Mucosa of rectum (tissue), 2 donors: ENCODE results near the gene CCDC8.

ENCODE experiments used
- H3K27ac ChIP-seq, 2 donors: one replicate each; pipeline ENCODE4 v1.7.0; 2013; ENCODE audit warnings: inconsistent platforms in 2 of 2, low read depth in 2 of 2, low read length in 2 of 2
- H3K27me3 ChIP-seq, 2 donors: one replicate each; pipeline ENCODE4 v1.7.0; 2013; ENCODE audit warnings: low read length in 2 of 2; ENCODE audit not compliant: control insufficient read depth in 2 of 2, insufficient read depth in 2 of 2
- H3K36me3 ChIP-seq, 2 donors: one replicate each; pipeline ENCODE4 v1.7.0; 2013; ENCODE audit warnings: low read length in 2 of 2; ENCODE audit not compliant: control insufficient read depth in 2 of 2, insufficient read depth in 2 of 2
- H3K4me1 ChIP-seq, 2 donors: one replicate each; pipeline ENCODE4 v1.7.0; 2013; ENCODE audit warnings: low read length in 2 of 2, mild to moderate bottlenecking in 1 of 2; ENCODE audit not compliant: control insufficient read depth in 2 of 2, insufficient read depth in 2 of 2
- H3K4me3 ChIP-seq, 2 donors: one replicate each; pipeline ENCODE4 v1.7.0; 2013; ENCODE audit warnings: low read length in 2 of 2
- H3K9ac ChIP-seq, 2 donors: one replicate each; pipeline ENCODE4 v1.7.0; 2013; ENCODE audit warnings: low read length in 2 of 2, low read depth in 1 of 2, mild to moderate bottlenecking in 1 of 2
- H3K9me3 ChIP-seq, 2 donors: one replicate each; pipeline ENCODE4 v1.7.0; 2013; ENCODE audit warnings: low read length in 2 of 2; ENCODE audit not compliant: control insufficient read depth in 2 of 2
- donor health status: healthy.
- donor health status: Normal muscosa, but diverticular disease.

CCDC8 gene

DNA sequence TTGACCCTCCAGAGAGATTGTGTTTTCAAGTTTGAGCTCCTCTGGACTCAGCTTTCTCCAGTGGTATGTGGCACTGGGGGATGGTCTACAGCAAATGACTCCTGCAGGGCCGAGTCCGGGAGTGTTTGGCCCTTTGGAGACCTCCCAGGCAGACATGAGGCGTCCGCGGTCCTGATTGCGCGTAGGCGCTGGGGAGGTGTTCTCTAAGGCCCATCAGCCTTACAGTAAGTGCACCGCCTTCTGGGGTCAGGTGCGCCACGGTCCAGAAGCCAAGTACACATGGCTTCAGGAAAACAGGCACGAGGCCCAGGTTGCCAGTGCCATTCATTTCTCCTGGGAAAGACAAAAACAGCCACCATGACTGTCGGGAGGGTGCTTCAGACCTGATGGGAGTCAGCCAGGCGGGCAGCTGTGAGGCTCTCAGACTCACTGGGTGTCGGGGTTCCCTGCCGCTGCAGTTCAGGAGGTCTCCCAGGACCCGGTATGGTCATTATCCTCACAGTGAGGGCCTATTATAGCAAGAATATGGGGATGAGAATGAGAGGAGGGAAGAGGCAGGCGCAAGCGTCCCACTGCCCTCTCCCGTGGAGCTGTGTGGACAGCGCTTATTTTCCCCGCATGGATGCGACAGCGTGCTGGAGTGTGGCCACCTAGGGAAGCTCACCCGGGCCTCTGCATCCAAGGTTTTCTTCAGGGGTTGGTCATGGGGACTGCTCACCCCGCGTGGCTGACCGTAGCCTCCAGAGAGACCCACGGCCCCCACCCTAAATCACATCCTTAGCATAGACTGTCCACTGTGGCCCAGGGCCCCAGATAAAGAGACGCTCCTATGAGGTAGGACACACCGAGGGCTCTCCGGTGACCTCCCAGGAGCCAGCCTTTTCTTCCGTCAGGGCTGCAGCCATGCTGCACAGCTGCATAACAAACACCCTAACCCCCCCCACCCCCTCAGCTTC is 21.8 kb downstream of the CCDC8 start:
- no peaks in the 10 kb centered on the region for H3K27me3 ChIP-seq
- no peak overlapping the region for H3K9ac ChIP-seq
- no peak overlapping the region for H3K27ac ChIP-seq
- no peak overlapping the region for H3K4me3 ChIP-seq
- H3K9me3 ChIP-seq, result no peaks in the 10 kb centered on the region
- peaks cover 44 to 47% of the 10 kb centered on the region in 2 donors for H3K36me3 ChIP-seq
- no peaks in the 10 kb centered on the region for H3K4me1 ChIP-seq

DNA sequence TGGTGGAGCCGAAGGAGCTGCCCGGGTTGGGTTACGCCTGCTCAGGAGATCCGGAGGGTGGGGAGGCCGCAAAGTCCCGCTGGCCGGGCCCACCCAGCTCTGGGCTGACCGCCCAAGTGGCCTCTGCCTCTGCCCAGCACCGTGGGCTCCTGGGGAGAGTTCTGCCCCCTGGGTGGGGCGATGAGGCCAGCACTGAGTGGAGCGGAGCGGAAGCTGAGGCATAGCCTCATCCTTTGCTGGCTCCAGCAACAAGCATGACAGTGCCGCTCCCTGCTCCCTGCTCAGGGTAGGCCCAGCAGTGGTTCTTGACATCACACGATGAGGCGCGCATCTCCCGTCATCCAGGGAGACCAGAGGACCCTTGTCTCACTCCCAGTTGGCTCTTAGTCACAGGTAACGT is 22.5 kb downstream of the CCDC8 start:
- Histone ChIP-seq H3K4me3 (no peak overlapping the region), H3K4me1 (no peaks in the 10 kb centered on the region), H3K9ac (no peak overlapping the region), H3K36me3 (peaks cover 48 to 51% of the 10 kb centered on the region in 2 donors), H3K27ac (no peak overlapping the region), H3K9me3 (no peaks in the 10 kb centered on the region), H3K27me3 (no peaks in the 10 kb centered on the region)

DNA sequence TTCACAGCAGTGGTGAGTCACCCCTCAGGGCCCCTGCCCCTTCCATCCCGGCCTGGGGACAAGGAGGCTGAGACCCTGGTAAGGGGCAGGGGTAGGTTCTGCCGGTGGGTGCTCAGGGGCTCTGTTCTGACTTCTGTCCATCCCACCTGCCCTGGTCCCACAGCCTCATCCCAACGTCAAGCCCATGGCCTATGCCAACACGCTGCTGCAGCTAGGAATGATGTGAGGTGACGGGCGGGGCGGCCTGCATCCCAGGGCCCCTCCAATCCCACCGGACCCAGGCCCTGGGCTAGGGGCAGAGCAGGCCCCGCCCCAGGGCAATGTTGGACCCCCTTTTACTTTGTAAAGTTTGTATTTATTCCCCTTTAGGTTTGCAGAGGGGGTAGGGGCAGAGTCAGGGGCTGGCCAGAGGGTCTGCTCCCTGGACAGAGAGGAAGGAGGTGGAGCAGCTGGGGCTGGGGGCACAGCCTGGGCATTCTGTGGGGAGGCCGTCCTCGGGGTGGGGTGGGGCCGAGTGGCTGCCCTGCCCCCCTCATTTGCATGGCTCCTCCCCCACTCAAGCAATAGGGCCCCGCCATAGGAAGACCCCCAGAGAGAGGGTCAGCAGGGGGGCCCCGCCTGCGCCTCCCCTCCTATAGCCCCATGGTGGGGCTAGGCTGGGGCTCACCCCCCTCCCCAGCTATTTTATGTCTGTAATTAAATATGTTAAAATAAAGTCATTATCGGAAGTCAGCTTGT is 23.1 kb downstream of the CCDC8 start:
- no peak overlapping the region for H3K9ac ChIP-seq
- H3K9me3 ChIP-seq, result no peaks in the 10 kb centered on the region
- no peak overlapping the region for H3K4me3 ChIP-seq
- no peaks in the 10 kb centered on the region for H3K27me3 ChIP-seq
- H3K27ac ChIP-seq, result no peak overlapping the region
- H3K36me3 ChIP-seq, result peaks cover 49 to 54% of the 10 kb centered on the region in 2 donors
- H3K4me1 ChIP-seq, result no peaks in the 10 kb centered on the region

DNA sequence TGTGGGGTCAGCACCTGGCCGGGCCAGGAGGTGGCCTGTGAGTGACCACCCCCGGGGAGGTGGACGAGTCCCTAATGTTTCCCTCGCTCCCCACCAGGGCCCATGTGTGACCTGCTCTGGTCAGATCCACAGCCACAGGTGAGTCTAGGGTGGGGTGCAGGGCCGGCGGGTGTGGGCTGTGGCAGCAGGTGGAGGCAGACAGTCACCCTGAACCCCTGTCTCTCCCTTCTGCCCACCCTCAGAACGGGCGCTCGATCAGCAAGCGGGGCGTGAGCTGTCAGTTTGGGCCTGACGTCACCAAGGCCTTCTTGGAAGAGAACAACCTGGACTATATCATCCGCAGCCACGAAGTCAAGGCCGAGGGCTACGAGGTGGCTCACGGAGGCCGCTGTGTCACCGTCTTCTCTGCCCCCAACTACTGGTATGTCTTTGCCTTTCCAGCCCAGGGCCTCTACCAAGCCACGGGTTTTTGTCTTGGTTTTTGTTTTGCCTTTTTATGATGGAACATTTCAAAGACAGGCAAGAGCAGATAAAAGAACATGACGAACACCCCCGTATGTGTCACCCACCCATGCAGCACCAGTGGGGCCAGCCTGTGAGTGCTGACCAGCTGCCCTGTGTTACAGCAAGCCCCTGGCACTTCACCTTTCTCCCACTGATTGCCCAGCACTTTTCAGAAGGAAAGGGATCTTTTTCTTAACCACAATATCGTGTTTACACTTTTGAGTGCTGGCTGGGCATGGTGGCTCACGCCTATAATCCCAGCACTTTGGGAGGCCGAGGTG is 24.9 kb downstream of the CCDC8 start:
- H3K27ac ChIP-seq, result no peak overlapping the region
- no peaks in the 10 kb centered on the region for H3K4me1 ChIP-seq
- H3K27me3 ChIP-seq, result no peaks in the 10 kb centered on the region
- no peak overlapping the region for H3K4me3 ChIP-seq
- no peak overlapping the region for H3K9ac ChIP-seq
- H3K9me3 ChIP-seq, result no peaks in the 10 kb centered on the region
- H3K36me3 ChIP-seq, result peaks cover 66 to 70% of the 10 kb centered on the region in 2 donors

DNA sequence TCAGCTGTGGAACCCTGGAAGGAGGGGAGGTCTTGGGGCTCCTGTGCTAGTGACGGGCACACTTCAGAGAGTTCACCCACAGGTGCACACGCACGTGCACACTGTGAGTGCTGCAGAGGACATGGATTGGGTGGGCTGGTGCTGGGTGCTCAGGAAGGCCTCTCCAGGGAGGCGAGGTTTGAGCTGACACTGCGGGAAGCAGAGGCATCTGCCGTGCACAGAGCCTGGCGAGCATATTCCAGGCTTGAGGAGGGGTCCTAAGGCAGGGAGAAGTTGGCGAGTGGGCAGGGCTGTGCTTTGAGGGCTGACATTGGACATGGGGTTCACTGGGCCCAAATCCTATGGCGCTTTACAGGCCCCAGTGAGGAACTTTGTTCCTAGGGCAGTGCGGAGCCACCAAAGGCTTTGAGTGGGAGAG is 25.6 kb downstream of the CCDC8 start:
- H3K27ac ChIP-seq, result no peak overlapping the region
- no peak overlapping the region for H3K4me3 ChIP-seq
- H3K4me1 ChIP-seq, result no peaks in the 10 kb centered on the region
- no peaks in the 10 kb centered on the region for H3K9me3 ChIP-seq
- no peaks in the 10 kb centered on the region for H3K27me3 ChIP-seq
- H3K36me3 ChIP-seq, result peaks cover 71 to 73% of the 10 kb centered on the region in 2 donors
- no peak overlapping the region for H3K9ac ChIP-seq

DNA sequence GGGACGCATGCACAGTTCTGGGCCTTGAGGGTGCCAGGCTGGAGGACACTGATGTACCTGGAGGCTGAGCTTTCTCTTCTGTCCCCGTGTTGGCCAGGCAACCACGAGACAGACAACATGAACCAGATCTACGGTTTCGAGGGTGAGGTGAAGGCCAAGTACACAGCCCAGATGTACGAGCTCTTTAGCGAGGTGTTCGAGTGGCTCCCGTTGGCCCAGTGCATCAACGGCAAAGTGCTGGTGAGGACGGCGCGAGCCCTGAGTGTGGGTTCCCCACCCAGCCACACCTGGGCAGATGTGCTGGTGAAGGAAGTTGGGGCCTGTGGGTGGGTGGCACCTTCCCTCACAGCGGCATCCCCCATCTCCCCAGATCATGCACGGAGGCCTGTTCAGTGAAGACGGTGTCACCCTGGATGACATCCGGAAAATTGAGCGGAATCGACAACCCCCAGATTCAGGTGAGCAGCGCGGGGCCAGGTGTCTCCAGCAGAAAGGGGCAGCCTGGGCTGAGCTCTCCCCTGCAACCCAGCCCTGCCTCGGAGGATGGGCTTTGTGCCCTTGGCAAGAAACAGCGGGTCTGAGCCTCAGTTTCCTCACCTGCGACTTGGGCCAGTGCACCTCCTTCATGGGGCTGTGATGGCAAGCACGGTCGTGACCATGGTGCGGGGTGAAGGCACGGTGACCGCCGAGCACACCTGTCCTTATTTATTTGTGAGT is 26.2 kb downstream of the CCDC8 start:
- Histone ChIP-seq H3K4me1 (no peaks in the 10 kb centered on the region), H3K36me3 (peaks cover 71 to 79% of the 10 kb centered on the region in 2 donors), H3K27ac (no peak overlapping the region), H3K4me3 (no peak overlapping the region), H3K9me3 (no peaks in the 10 kb centered on the region), H3K9ac (no peak overlapping the region), H3K27me3 (no peaks in the 10 kb centered on the region)

DNA sequence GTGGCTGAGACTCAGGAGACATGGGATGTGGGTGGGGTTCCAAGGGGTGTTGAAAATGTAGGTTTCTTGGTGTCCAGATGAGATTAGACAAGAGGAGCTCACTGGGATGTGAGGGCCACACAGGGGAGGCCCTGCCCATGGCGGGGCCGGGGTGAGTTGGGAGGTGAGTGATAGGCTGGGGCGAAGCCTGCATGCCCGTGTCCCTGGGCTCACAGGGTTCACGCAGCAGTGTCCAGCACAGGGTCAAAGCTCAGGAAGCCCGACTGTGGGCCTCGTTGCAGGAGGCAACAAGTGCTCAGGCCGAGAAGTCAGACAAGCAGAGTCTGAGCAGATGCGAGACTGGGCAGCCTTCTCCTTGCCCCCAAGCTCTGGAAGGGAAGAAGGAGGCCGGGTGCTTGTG is 27.2 kb downstream of the CCDC8 start:
- H3K36me3 ChIP-seq, result peaks cover 74 to 77% of the 10 kb centered on the region in 2 donors
- no peaks in the 10 kb centered on the region for H3K4me1 ChIP-seq
- no peaks in the 10 kb centered on the region for H3K27me3 ChIP-seq
- no peak overlapping the region for H3K4me3 ChIP-seq
- H3K9ac ChIP-seq, result no peak overlapping the region
- no peak overlapping the region for H3K27ac ChIP-seq
- no peaks in the 10 kb centered on the region for H3K9me3 ChIP-seq

DNA sequence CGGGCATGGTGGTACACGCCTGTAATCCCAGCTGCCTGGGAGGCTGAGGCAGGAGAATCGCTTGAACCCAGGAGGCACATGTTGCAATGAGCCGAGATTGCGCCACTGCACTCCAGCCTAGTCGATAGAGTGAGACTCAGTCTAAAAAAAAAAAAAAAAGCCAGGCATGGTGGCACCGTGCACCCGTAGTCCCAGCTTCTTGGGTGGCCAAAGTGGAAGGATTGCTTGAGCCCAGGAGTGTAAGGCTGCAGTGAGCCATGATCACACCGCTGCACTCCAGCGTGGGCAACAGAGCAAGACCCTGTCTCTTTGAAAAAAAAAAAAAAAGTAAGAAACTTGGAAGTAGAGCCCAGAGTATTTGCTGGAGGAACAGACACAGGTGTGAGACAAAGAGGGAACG is 27.7 kb downstream of the CCDC8 start:
- H3K27me3 ChIP-seq, result no peaks in the 10 kb centered on the region
- no peak overlapping the region for H3K27ac ChIP-seq
- no peak overlapping the region for H3K9ac ChIP-seq
- H3K9me3 ChIP-seq, result no peaks in the 10 kb centered on the region
- no peak overlapping the region for H3K4me3 ChIP-seq
- peaks cover 72 to 74% of the 10 kb centered on the region in 2 donors for H3K36me3 ChIP-seq
- no peaks in the 10 kb centered on the region for H3K4me1 ChIP-seq

DNA sequence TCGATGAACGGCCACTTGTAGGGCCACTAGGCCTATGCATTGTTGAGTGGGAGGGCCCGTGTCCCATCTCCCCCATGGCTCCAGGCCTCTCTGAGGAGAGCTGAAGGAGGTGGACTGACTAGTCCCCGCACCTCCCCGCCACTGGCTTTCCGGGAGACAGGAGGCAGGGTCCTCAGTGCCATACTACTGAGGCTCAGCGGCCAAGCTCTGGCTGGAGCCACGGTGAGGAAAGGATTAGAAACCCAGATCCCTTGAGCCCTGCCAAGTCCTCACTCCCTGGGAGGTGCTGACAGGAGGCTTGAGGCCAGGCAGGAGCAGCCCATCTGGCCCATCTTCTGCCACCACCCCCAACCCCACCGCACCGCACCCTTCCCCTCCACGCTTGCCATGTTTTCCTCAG is 29.0 kb downstream of the CCDC8 start:
- H3K4me3 ChIP-seq, result no peak overlapping the region
- H3K4me1 ChIP-seq, result no peaks in the 10 kb centered on the region
- H3K9me3 ChIP-seq, result no peaks in the 10 kb centered on the region
- no peak overlapping the region for H3K27ac ChIP-seq
- H3K36me3 ChIP-seq, result peaks cover 68 to 72% of the 10 kb centered on the region in 2 donors
- H3K27me3 ChIP-seq, result no peaks in the 10 kb centered on the region
- H3K9ac ChIP-seq, result no peak overlapping the region
